ENCODE results near the gene HES6.

HES6 gene

GRCh38 chr2:238231251-238231793 is 8.5 kb downstream of the HES6 start:
- peak; percentile 63 for DNase-seq

- DNase-seq, result no peak
These were observed 9.1 kb downstream of the HES6 start for GRCh38 chr2:238230699-238231098.

- no peak for DNase-seq
These were observed 11.1 kb downstream of the HES6 start for GRCh38 chr2:238228700-238229099.

GRCh38 chr2:238227587-238228032 is 12.2 kb downstream of the HES6 start:
- no peak for DNase-seq

- no peak for DNase-seq
These were observed 12.9 kb downstream of the HES6 start for GRCh38 chr2:238226698-238227586.

- DNase-seq, result no peak
These were observed 13.7 kb downstream of the HES6 start for GRCh38 chr2:238225911-238226697.

GRCh38 chr2:238225121-238225520 is 14.7 kb downstream of the HES6 start:
- DNase-seq, result no peak

GRCh38 chr2:238224356-238225035 is 15.3 kb downstream of the HES6 start:
- DNase-seq, result no peak

GRCh38 chr2:238220892-238221521 is 18.8 kb downstream of the HES6 start:
- DNase-seq, result no peak

GRCh38 chr2:238220274-238220891 is 19.5 kb downstream of the HES6 start:
- no peak for DNase-seq

- DNase-seq, result no peak
These were observed 23.1 kb downstream of the HES6 start for GRCh38 chr2:238216651-238217184.

GRCh38 chr2:238207006-238207405 is 32.8 kb downstream of the HES6 start:
- DNase-seq, result no peak

- no peak for DNase-seq
These were observed 35.7 kb downstream of the HES6 start for GRCh38 chr2:238203973-238204683.

- peak; percentile 90 for DNase-seq
These were observed 36.5 kb downstream of the HES6 start, which contains the start of gene ILKAP for GRCh38 chr2:238203094-238203972. Gene ILKAP, minus strand, starts transcription at chr2:238203695. Its CDS starts 142 bp downstream, at chr2:238203553.

- DNase-seq, result no peak
These were observed 37.3 kb downstream of the HES6 start for GRCh38 chr2:238202326-238203093.

GRCh38 chr2:238190445-238190844 is 49.4 kb downstream of the HES6 start:
- DNase-seq, result no peak
